Thyroid gland (tissue), 4 donors: Measurements from ENCODE around the gene PPP2R2B.

Experiments used
- POLR2A ChIP-seq, 2 donors: fragments of 450-650 bp; IDR thresholded peaks; one replicate each; pipeline ENCODE4 v1.6.1; 2017; ENCODE audit warnings: antibody characterized with exemption in 2 of 2, mild to moderate bottlenecking in 2 of 2, moderate library complexity in 1 of 2
- TF ChIP-seq, protein P1 (sequence below), 6 experiments: fragments of 200-600 bp in 3 of 6; fragments of 450-650 bp in 3 of 6; sonication (generic) in 3 of 6; IDR thresholded peaks; one replicate each; pipeline ENCODE4 v1.5.1; 2016 to 2019; ENCODE audit warnings: antibody characterized with exemption in 6 of 6, mild to moderate bottlenecking in 2 of 6, inconsistent platforms in 1 of 6, moderate library complexity in 1 of 6

DNA sequence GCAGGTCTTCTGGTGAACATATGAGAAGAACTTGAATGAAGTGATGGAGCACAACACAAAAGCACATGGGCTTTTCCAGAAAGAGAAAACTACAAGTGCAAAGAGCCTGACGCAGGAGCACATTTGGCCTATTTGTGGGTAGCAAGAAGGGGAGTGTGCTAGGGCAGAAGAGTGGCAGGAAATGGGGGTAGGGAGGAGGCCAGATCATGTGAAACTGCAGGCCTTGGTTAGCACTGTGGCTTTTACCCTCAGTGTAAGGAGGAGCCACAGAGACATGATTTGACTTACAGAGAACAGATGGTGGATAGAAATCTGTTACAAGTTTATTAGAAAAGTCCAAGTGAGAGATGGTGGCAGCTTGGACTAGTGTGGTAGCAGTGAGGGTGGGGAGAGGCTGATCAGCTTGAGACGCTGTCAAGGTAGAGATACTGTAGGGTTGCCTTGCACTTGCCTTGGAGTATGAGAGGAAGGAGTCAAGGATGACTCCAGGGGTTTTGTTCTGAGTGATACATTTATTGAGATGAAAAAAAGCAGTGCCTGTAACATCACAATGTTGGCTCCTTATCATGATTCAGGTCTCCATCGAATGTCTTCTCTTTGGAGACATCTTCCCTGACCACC lies 126.7 kb downstream of the PPP2R2B start:
- TF ChIP-seq, protein P1, sequence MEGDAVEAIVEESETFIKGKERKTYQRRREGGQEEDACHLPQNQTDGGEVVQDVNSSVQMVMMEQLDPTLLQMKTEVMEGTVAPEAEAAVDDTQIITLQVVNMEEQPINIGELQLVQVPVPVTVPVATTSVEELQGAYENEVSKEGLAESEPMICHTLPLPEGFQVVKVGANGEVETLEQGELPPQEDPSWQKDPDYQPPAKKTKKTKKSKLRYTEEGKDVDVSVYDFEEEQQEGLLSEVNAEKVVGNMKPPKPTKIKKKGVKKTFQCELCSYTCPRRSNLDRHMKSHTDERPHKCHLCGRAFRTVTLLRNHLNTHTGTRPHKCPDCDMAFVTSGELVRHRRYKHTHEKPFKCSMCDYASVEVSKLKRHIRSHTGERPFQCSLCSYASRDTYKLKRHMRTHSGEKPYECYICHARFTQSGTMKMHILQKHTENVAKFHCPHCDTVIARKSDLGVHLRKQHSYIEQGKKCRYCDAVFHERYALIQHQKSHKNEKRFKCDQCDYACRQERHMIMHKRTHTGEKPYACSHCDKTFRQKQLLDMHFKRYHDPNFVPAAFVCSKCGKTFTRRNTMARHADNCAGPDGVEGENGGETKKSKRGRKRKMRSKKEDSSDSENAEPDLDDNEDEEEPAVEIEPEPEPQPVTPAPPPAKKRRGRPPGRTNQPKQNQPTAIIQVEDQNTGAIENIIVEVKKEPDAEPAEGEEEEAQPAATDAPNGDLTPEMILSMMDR (IDR thresholded peaks at IDR 0.05), result no peak
- TF ChIP-seq POLR2A (IDR thresholded peaks at IDR 0.05), result no peak
